Cardiac muscle cell (in vitro differentiated cells and primary cell): ENCODE measurements around the gene TYW1. TPM values are rescaled to one million over a fixed set of nuclear protein-coding genes. Genes with fewer than 3 reads are reported as not detected.
"Not testable (repeated sequence)": the region's sequence is repeated elsewhere in the genome, so short reads cannot be mapped to it uniquely, and the experiment has no call there.

ENCODE experiments used
- DNase-seq, 2 donors: peaks; one replicate each; pipeline versions ENCODE4 v3.0.0 to v3.0.0-alpha.2; 2010 to 2017; ENCODE audit warnings: low read depth in 1 of 2, low spot score in 1 of 2
- H3K27ac ChIP-seq: fragments of 200-600 bp; sonication (generic); 2 replicates; pipeline ENCODE4 v1.5.1; 2016
- H3K27me3 ChIP-seq: fragments of 200-600 bp; sonication (generic); 2 replicates; pipeline ENCODE4 v1.6.0; 2016; ENCODE audit warnings: control low read depth
- H3K36me3 ChIP-seq: fragments of 200-600 bp; sonication (generic); 2 replicates; pipeline ENCODE4 v1.5.1; 2016; ENCODE audit warnings: control low read depth
- H3K4me1 ChIP-seq: fragments of 200-600 bp; sonication (generic); 2 replicates; pipeline ENCODE4 v1.8.1; 2017; ENCODE audit warnings: low read depth, mild to moderate bottlenecking, mixed run types
- H3K4me3 ChIP-seq: fragments of 200-600 bp; sonication (generic); 2 replicates; pipeline ENCODE4 v1.5.1; 2016; ENCODE audit warnings: mild to moderate bottlenecking
- H3K9me3 ChIP-seq: fragments of 200-600 bp; sonication (generic); 2 replicates; pipeline ENCODE4 v1.5.1; 2017; ENCODE audit warnings: low read depth, mild to moderate bottlenecking, control low read depth
- polyA plus RNA-seq: library from polyadenylated mRNA; unstranded; fragments of >200 nt; fragmentation: Nextera tagmentation; extraction: Ambion mirVana; gene quantifications from 2 replicates; pipeline ENCODE4 v1.2.1, GENCODE V29; 2016
- total RNA-seq: library from RNA; depleted of rRNA; stranded (reverse); fragments of >200 nt; gene quantifications from 2 replicates; pipeline ENCODE4 v1.2.3, GENCODE V29; 2016
- TF ChIP-seq, protein P1 (sequence below): IDR thresholded peaks from 2 replicates; pipeline ENCODE4 v1.5.1; 2012; ENCODE audit warnings: low read depth, mild to moderate bottlenecking, low read length

Gene TYW1
- total and polyA plus RNA-seq, 2 experiments from 2014 or later, result 14.4 to 15.8 TPM

- no peaks in the 10 kb centered on the region for H3K27me3 ChIP-seq
- H3K4me1 ChIP-seq, result no peaks in the 10 kb centered on the region
- TF ChIP-seq, protein P1, sequence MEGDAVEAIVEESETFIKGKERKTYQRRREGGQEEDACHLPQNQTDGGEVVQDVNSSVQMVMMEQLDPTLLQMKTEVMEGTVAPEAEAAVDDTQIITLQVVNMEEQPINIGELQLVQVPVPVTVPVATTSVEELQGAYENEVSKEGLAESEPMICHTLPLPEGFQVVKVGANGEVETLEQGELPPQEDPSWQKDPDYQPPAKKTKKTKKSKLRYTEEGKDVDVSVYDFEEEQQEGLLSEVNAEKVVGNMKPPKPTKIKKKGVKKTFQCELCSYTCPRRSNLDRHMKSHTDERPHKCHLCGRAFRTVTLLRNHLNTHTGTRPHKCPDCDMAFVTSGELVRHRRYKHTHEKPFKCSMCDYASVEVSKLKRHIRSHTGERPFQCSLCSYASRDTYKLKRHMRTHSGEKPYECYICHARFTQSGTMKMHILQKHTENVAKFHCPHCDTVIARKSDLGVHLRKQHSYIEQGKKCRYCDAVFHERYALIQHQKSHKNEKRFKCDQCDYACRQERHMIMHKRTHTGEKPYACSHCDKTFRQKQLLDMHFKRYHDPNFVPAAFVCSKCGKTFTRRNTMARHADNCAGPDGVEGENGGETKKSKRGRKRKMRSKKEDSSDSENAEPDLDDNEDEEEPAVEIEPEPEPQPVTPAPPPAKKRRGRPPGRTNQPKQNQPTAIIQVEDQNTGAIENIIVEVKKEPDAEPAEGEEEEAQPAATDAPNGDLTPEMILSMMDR, result no peak
- H3K9me3 ChIP-seq, result no peaks in the 10 kb centered on the region
- DNase-seq, result peak in 1 of 2 donors; percentile 88
- H3K27ac ChIP-seq, result no peak overlapping the region
- H3K4me3 ChIP-seq, result no peak overlapping the region
- H3K36me3 ChIP-seq, result no peaks in the 10 kb centered on the region
Measured at GRCh38 chr7:66964411-66964810, 32.2 kb upstream of the TYW1 start.

GRCh38 chr7:66967029-66967428 lies 29.6 kb upstream of the TYW1 start:
- Histone ChIP-seq H3K27ac (no peak overlapping the region), H3K4me1 (no peaks in the 10 kb centered on the region), H3K36me3 (no peaks in the 10 kb centered on the region), H3K4me3 (no peak overlapping the region), H3K9me3 (no peaks in the 10 kb centered on the region), H3K27me3 (no peaks in the 10 kb centered on the region)
- TF ChIP-seq, protein P1, result no peak
- DNase-seq, result no peak

DNA sequence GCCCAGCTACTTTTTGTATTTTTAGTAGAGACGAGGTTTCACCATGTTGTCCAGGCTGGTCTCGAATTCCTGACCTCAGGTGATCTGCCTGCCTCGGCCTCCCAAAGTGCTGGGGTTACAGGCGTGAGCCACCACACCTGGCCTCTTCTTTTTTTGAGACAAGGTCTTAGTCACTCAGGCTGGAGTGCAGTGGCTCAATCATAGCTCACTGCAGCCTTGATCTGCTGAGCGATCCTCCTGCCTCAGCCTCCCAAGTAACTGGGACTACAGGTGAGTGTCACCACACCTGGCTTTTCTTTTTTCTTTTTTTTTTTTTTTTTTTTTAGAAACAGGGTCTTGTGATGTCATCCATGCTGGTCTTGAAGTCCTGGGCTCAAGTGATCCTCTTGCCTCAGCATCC lies 27.6 kb upstream of the TYW1 start:
- not testable (repeated sequence) for H3K27me3 ChIP-seq, H3K27ac ChIP-seq, H3K4me1 ChIP-seq, H3K4me3 ChIP-seq, H3K36me3 ChIP-seq, H3K9me3 ChIP-seq, DNase-seq

GRCh38 chr7:66970310-66970709 lies 26.3 kb upstream of the TYW1 start:
- no peaks in the 10 kb centered on the region for H3K4me1 ChIP-seq

GRCh38 chr7:66974986-66975590 lies 21.5 kb upstream of the TYW1 start:
- TF ChIP-seq, protein P1, result no peak
- H3K27ac ChIP-seq, result no peak overlapping the region
- H3K9me3 ChIP-seq, result no peaks in the 10 kb centered on the region
- H3K4me3 ChIP-seq, result no peak overlapping the region
- no peak for DNase-seq
- H3K4me1 ChIP-seq, result no peaks in the 10 kb centered on the region
- H3K36me3 ChIP-seq, result no peaks in the 10 kb centered on the region
- no peaks in the 10 kb centered on the region for H3K27me3 ChIP-seq

More at GRCh38 chr7:66970310-66970709, 26.3 kb upstream of the TYW1 start:
- H3K4me3 ChIP-seq, result no peak overlapping the region
- no peaks in the 10 kb centered on the region for H3K36me3 ChIP-seq
- TF ChIP-seq, protein P1, result no peak
- H3K27me3 ChIP-seq, result no peaks in the 10 kb centered on the region
- no peak overlapping the region for H3K27ac ChIP-seq
- DNase-seq, result no peak
- no peaks in the 10 kb centered on the region for H3K9me3 ChIP-seq

- not testable (repeated sequence) for DNase-seq, H3K4me3 ChIP-seq, H3K27me3 ChIP-seq, H3K36me3 ChIP-seq, H3K9me3 ChIP-seq, H3K4me1 ChIP-seq, H3K27ac ChIP-seq
Measured at GRCh38 chr7:66978312-66978711, 18.3 kb upstream of the TYW1 start.

DNA sequence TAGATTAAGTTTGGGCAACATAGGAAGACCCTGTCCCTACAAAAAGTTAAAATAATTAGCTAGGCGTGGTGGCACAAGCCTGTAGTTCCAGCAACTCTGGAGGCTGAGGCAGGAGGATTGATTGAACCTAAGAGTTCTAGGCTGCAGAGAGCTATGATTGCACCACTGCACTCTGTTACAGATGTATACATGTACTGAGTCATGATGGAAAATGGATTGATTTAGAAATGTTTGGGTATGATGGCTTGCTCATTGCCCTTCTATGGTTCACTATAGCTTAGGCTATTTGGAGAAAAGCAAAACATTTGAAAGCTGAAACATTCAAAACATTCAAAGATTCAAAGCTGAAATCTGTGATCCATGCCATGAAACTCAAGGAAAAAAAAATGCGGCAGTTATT lies 17.6 kb upstream of the TYW1 start:
- H3K4me3 ChIP-seq, DNase-seq, H3K36me3 ChIP-seq, H3K9me3 ChIP-seq, H3K27me3 ChIP-seq, H3K27ac ChIP-seq, H3K4me1 ChIP-seq: not testable (repeated sequence)

GRCh38 chr7:66980336-66980735 lies 16.3 kb upstream of the TYW1 start:
- not testable (repeated sequence) for H3K36me3 ChIP-seq, H3K4me3 ChIP-seq, H3K27ac ChIP-seq, H3K27me3 ChIP-seq, H3K4me1 ChIP-seq, DNase-seq, H3K9me3 ChIP-seq

GRCh38 chr7:66989552-66989951 lies 7.1 kb upstream of the TYW1 start:
- not testable (repeated sequence) for H3K27me3 ChIP-seq, H3K27ac ChIP-seq, H3K4me1 ChIP-seq, H3K4me3 ChIP-seq, DNase-seq, H3K9me3 ChIP-seq
- peaks cover 38% of the 10 kb centered on the region for H3K36me3 ChIP-seq

DNA sequence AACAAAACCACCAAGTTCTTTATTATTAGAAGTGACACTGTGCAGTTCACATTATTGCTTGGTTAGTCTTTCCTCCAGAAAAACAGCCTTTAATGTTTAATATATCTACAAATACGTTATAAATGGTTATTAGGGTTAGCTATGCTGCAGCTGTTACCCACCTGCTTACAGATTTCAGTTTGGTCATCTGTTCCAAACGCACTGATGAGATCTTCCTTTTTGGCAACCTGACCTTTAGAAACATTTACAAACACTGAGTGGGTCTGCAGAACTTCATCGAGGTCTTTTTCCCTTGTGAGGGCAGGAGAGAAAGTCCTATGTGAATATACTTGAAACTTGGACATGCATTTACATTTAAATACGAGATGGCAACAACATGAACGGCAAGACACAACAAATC lies 2.6 kb upstream of the TYW1 start:
- H3K9me3 ChIP-seq, H3K4me3 ChIP-seq, DNase-seq, H3K4me1 ChIP-seq, H3K27me3 ChIP-seq: not testable (repeated sequence)
- H3K36me3 ChIP-seq, result peaks cover 26% of the 10 kb centered on the region
- peak overlapping the region; percentile 98 for H3K27ac ChIP-seq
